Keratinocyte (primary cell): ENCODE measurements around the gene DLEC1. TPM values are rescaled to one million over a fixed set of nuclear protein-coding genes. Genes with fewer than 3 reads are reported as not detected.

Experiments used
- DNase-seq: peaks from one replicate; pipeline ENCODE4 v3.0.0-alpha.2; 2011; ENCODE audit warnings: low read depth, missing footprints, low spot score
- FAIRE-seq: peaks from 2 replicates; lab custom pipeline; 2011; peaks lifted over from hg19 to GRCh38; lab: Jason Lieb, UNC
- H2AFZ ChIP-seq: 2 replicates; pipeline ENCODE4 v1.6.0; 2012; ENCODE audit warnings: low read length, control low read depth, inconsistent platforms; ENCODE audit not compliant: control insufficient read depth
- H3K27ac ChIP-seq: 2 replicates; pipeline ENCODE4 v1.5.1; 2011; ENCODE audit warnings: low read length; ENCODE audit not compliant: control insufficient read depth, insufficient read depth
- H3K27me3 ChIP-seq: 3 replicates; pipeline ENCODE4 v1.6.0; 2011; ENCODE audit warnings: low read length; ENCODE audit not compliant: control insufficient read depth, insufficient read depth; ENCODE audit errors: extremely low read depth
- H3K36me3 ChIP-seq, 2 experiments: 2 replicates in 1 of 2; 3 replicates in 1 of 2; pipeline ENCODE4 v1.5.1; 2011; ENCODE audit warnings: low read length in 2 of 2, mild to moderate bottlenecking in 1 of 2; ENCODE audit not compliant: control insufficient read depth in 2 of 2, insufficient read depth in 2 of 2; ENCODE audit errors: extremely low read depth in 1 of 2
- H3K4me1 ChIP-seq: 3 replicates; pipeline ENCODE4 v1.5.1; 2011; ENCODE audit warnings: low read length; ENCODE audit not compliant: control insufficient read depth, insufficient read depth; ENCODE audit errors: extremely low read depth
- H3K4me2 ChIP-seq: 3 replicates; pipeline ENCODE4 v1.6.0; 2011; ENCODE audit warnings: low read depth, low read length; ENCODE audit not compliant: control insufficient read depth, insufficient read depth; ENCODE audit errors: extremely low read depth
- H3K4me3 ChIP-seq, 3 experiments: fragments of 200-600 bp in 1 of 3; sonication (generic) in 1 of 3; 2 replicates in 2 of 3; 3 replicates in 1 of 3; pipeline ENCODE4 v1.5.1; 2011 to 2016; ENCODE audit warnings: low read length in 3 of 3, mild to moderate bottlenecking in 3 of 3, control low read depth in 2 of 3, inconsistent platforms in 1 of 3, low read depth in 1 of 3, mixed read lengths in 1 of 3, mixed run types in 1 of 3, moderate library complexity in 1 of 3; ENCODE audit not compliant: control insufficient read depth in 2 of 3, insufficient read depth in 2 of 3; ENCODE audit errors: extremely low read depth in 1 of 3
- H3K79me2 ChIP-seq: 2 replicates; pipeline ENCODE4 v1.6.0; 2012; ENCODE audit warnings: low read length; ENCODE audit not compliant: control insufficient read depth, insufficient read depth
- H3K9ac ChIP-seq: 3 replicates; pipeline ENCODE4 v1.6.0; 2011; ENCODE audit warnings: low read length; ENCODE audit not compliant: control insufficient read depth, insufficient read depth; ENCODE audit errors: extremely low read depth
- H3K9me1 ChIP-seq: 3 replicates; pipeline ENCODE4 v1.6.0; 2011; ENCODE audit warnings: low read length; ENCODE audit not compliant: control insufficient read depth, insufficient read depth; ENCODE audit errors: extremely low read depth
- H3K9me3 ChIP-seq: 2 replicates; pipeline ENCODE4 v1.5.1; 2012; ENCODE audit warnings: low read depth, low read length; ENCODE audit not compliant: control insufficient read depth
- H4K20me1 ChIP-seq: 3 replicates; pipeline ENCODE4 v1.6.0; 2011; ENCODE audit warnings: low read length; ENCODE audit not compliant: control insufficient read depth, insufficient read depth; ENCODE audit errors: extremely low read depth
- EZH2 ChIP-seq: IDR thresholded peaks from one replicate; pipeline ENCODE4 v1.6.1; 2012; ENCODE audit warnings: inconsistent platforms, mild to moderate bottlenecking, low read length, moderate library complexity
- dilution Hi-C: fragments of 300-500 bp; cut with MboI; formaldehyde crosslinking; loops from one replicate; pipeline ENCODE4 v1.7.0; 2020; ENCODE audit warnings: low sequenced_read_pairs; ENCODE audit not compliant: extremely low pct_ligation_motif_present
- polyA plus RNA-seq, 5 experiments: library from polyadenylated mRNA; depleted of rRNA in 3 of 5; stranded (reverse) in 3 of 5; stranded (forward) in 1 of 5; unstranded in 1 of 5; fragments of >200 nt; gene quantifications; 1 replicate in 1 of 5; 2 replicates in 3 of 5; 3 replicates in 1 of 5; pipeline versions ENCODE4 v1.2.1 to v1.2.3, GENCODE V29; 2011 to 2012; ENCODE audit warnings: missing spikeins in 2 of 5, low read depth in 1 of 5, low replicate concordance in 1 of 5
- TF ChIP-seq, protein P1 (sequence below), 3 experiments: IDR thresholded peaks in 1 of 3; conservative IDR thresholded peaks in 1 of 3; optimal IDR thresholded peaks in 1 of 3; 2 replicates in 2 of 3; 3 replicates in 1 of 3; pipeline versions ENCODE3 to v1.5.1; 2011; ENCODE audit warnings: low read length in 3 of 3, mild to moderate bottlenecking in 3 of 3, moderate library complexity in 2 of 3, control low read depth in 1 of 3, inconsistent platforms in 1 of 3; ENCODE audit not compliant: insufficient read depth in 2 of 3; ENCODE audit errors: extremely low read depth in 1 of 3

DLEC1 gene
- polyA plus RNA-seq, 1 donor (not counting 4 experiments of a cell fraction or from before 2014, with no cell fraction given): not detected

DNA sequence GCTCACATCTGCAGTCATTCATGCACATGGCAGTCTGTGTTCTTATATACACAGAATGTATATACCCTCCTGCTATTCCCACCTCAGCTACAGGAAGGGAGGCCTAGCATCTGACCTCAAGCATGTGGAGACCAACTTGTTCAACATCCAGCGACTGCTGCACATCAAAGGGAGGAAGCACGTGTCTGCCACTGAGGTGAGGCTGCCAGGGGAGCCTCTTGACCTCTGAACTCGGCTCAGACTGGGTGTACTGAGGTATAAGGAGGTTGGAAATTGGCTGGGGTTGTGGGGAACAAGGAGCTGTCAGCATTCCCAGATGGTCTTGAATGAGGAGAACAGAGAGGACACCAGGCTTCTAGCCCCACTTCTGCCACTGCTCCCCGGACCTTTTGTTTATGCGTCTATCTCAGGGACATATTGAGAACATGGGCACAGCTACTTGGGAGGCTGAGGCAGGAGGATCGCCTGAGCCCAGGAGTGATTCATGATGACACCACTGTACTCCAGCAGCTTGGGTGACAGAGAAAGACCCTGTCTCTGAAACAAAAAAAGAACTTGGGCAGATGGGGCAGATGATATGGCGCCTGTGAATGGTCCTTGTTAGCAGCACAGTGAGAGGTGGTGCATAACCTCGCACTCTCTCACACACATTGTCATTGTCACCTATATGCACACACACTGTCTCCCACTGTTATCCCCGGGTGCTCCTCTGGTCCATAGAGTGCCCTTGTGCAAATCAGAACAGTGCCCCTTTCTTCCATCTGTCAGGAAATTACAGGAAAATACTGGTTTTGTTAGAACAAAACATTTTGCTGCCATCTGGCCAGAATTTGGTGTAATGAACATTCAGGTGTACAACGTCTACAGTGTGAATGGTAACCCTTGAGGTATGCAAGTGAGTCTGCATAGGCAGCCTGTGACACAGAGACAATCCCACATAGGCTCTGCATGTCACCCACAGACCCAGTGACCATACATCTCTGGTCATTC lies 43.1 kb upstream of the DLEC1 start:
- Histone ChIP-seq H3K4me2 (no peak overlapping the region), H2AFZ (no peak overlapping the region), H3K27ac (no peak overlapping the region), H3K36me3 (peaks cover 2 to 6% of the 10 kb centered on the region in 2 experiments), H3K79me2 (no peaks in the 10 kb centered on the region), H3K4me1 (peaks cover 26% of the 10 kb centered on the region), H4K20me1 (no peaks in the 10 kb centered on the region), H3K27me3 (no peaks in the 10 kb centered on the region), H3K4me3 (no peak overlapping the region), H3K9me3 (no peaks in the 10 kb centered on the region), H3K9ac (no peak overlapping the region), H3K9me1 (no peaks in the 10 kb centered on the region)
- no peak for FAIRE-seq
- no peak for DNase-seq
- TF ChIP-seq, protein P1, sequence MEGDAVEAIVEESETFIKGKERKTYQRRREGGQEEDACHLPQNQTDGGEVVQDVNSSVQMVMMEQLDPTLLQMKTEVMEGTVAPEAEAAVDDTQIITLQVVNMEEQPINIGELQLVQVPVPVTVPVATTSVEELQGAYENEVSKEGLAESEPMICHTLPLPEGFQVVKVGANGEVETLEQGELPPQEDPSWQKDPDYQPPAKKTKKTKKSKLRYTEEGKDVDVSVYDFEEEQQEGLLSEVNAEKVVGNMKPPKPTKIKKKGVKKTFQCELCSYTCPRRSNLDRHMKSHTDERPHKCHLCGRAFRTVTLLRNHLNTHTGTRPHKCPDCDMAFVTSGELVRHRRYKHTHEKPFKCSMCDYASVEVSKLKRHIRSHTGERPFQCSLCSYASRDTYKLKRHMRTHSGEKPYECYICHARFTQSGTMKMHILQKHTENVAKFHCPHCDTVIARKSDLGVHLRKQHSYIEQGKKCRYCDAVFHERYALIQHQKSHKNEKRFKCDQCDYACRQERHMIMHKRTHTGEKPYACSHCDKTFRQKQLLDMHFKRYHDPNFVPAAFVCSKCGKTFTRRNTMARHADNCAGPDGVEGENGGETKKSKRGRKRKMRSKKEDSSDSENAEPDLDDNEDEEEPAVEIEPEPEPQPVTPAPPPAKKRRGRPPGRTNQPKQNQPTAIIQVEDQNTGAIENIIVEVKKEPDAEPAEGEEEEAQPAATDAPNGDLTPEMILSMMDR (optimal IDR thresholded peaks at IDR 0.05 in 1 of 3, IDR thresholded peaks at IDR 0.05 in 1 of 3, conservative IDR thresholded peaks at IDR 0.05 in 1 of 3; ENCODE audit: extremely low read depth in 1 of 3, insufficient read depth in 2 of 3, low read length in 3 of 3): no peak
- TF ChIP-seq EZH2: no peak
- dilution Hi-C loops: no loop called here

DNA sequence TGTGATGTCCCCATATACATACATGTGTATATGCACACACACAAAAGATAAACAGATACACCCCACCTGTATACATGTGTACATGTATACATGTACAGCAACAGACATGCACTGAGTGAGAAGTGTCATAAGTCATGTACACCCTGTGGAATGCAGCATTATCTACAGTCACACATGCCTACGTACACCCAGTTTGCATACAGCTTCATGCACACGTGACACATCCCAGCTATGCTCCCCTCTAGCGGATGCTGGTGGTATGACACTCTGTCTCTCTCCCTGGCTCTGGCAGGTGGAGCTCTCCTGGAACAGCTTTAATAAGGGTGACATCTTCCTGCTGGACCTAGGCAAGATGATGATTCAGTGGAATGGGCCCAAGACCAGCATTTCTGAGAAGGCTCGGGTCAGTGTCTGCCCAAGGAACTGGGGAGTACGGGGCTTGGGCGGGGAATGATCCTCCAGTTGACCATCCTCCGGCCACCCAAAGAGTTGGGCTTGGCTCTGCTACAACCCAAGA lies 42.2 kb upstream of the DLEC1 start:
- peak; percentile 91 for DNase-seq
- H3K36me3 ChIP-seq: peaks cover 3 to 6% of the 10 kb centered on the region in 2 experiments
- no peak overlapping the region for H3K9ac ChIP-seq
- H3K9me3 ChIP-seq: no peaks in the 10 kb centered on the region
- H3K4me2 ChIP-seq: no peak overlapping the region
- no peaks in the 10 kb centered on the region for H3K79me2 ChIP-seq
- no peak overlapping the region for H2AFZ ChIP-seq
- no peak overlapping the region for H3K4me3 ChIP-seq
- H3K27me3 ChIP-seq: no peaks in the 10 kb centered on the region
- TF ChIP-seq EZH2: no peak
- TF ChIP-seq, protein P1 (optimal IDR thresholded peaks at IDR 0.05 in 1 of 3, IDR thresholded peaks at IDR 0.05 in 1 of 3, conservative IDR thresholded peaks at IDR 0.05 in 1 of 3; ENCODE audit: extremely low read depth in 1 of 3, insufficient read depth in 2 of 3, low read length in 3 of 3): peak in 2 of 3 experiments; percentile 84 to 100
- dilution Hi-C loops: no loop called here
- H3K9me1 ChIP-seq: no peaks in the 10 kb centered on the region
- H3K4me1 ChIP-seq: peaks cover 26% of the 10 kb centered on the region
- no peaks in the 10 kb centered on the region for H4K20me1 ChIP-seq
- peak; percentile 100 for FAIRE-seq
- no peak overlapping the region for H3K27ac ChIP-seq
